ENCODE measurements around the gene IKZF4.
A peak's percentile ranks its signal among the peaks of the same experiment; 100 is the strongest.
"Not testable (repeated sequence)": the region's sequence is repeated elsewhere in the genome, so short reads cannot be mapped to it uniquely, and the experiment has no call there.

The IKZF4 gene

GRCh38 chr12:55999522-55999921, 21.3 kb upstream of the IKZF4 start:
- not testable (repeated sequence) for DNase-seq (ENCODE audit: low read depth in 2 of 2)

- DNase-seq (ENCODE audit: low read depth in 2 of 2) = not testable (repeated sequence)
These were observed 20.8 kb upstream of the IKZF4 start for GRCh38 chr12:55999999-56000540.

- no peak for DNase-seq (ENCODE audit: low read depth in 2 of 2)
These were observed 19.2 kb upstream of the IKZF4 start for GRCh38 chr12:56001487-56002100.

- DNase-seq (ENCODE audit: low read depth in 2 of 2) = not testable (repeated sequence)
These were observed 17.5 kb upstream of the IKZF4 start for GRCh38 chr12:56003376-56003775.

- DNase-seq (ENCODE audit: low read depth in 2 of 2) = no peak
These were observed 16.6 kb upstream of the IKZF4 start for GRCh38 chr12:56004211-56004610.

- peak; percentile 55 to 57 for DNase-seq (ENCODE audit: low read depth in 2 of 2)
These were observed 13.0 kb upstream of the IKZF4 start for GRCh38 chr12:56007564-56008559.

- DNase-seq (ENCODE audit: low read depth in 2 of 2) = no peak
These were observed 10.7 kb upstream of the IKZF4 start for GRCh38 chr12:56010111-56010570.

- no peak for DNase-seq (ENCODE audit: low read depth in 2 of 2)
These were observed 9.2 kb upstream of the IKZF4 start for GRCh38 chr12:56011509-56012090.

- no peak for DNase-seq (ENCODE audit: low read depth in 2 of 2)
These were observed 7.4 kb upstream of the IKZF4 start for GRCh38 chr12:56013482-56013881.

GRCh38 chr12:56014205-56014604, 6.6 kb upstream of the IKZF4 start:
- DNase-seq (ENCODE audit: low read depth in 2 of 2) = no peak

- no peak for DNase-seq (ENCODE audit: low read depth in 2 of 2)
These were observed 3.7 kb upstream of the IKZF4 start for GRCh38 chr12:56017181-56017580.

GRCh38 chr12:56018356-56018755, 2.5 kb upstream of the IKZF4 start:
- DNase-seq (ENCODE audit: low read depth in 2 of 2) = no peak

GRCh38 chr12:56021889-56022497, 1.1 kb downstream of the IKZF4 start:
- DNase-seq (ENCODE audit: low read depth in 2 of 2) = no peak

GRCh38 chr12:56028511-56029165, 7.8 kb downstream of the IKZF4 start:
- no peak for DNase-seq (ENCODE audit: low read depth in 2 of 2)

GRCh38 chr12:56029166-56029519, 8.3 kb downstream of the IKZF4 start:
- no peak for DNase-seq (ENCODE audit: low read depth in 2 of 2)

GRCh38 chr12:56029666-56030293, 8.9 kb downstream of the IKZF4 start:
- DNase-seq (ENCODE audit: low read depth in 2 of 2) = no peak

GRCh38 chr12:56031987-56032386, 11.1 kb downstream of the IKZF4 start:
- no peak for DNase-seq (ENCODE audit: low read depth in 2 of 2)

GRCh38 chr12:56034586-56035332, 13.9 kb downstream of the IKZF4 start:
- DNase-seq (ENCODE audit: low read depth in 2 of 2) = peak; percentile 34 to 44

- DNase-seq (ENCODE audit: low read depth in 2 of 2) = no peak
These were observed 16.3 kb downstream of the IKZF4 start for GRCh38 chr12:56037161-56037560.

GRCh38 chr12:56038022-56038655, 17.3 kb downstream of the IKZF4 start:
- no peak for DNase-seq (ENCODE audit: low read depth in 2 of 2)
